Stimulated activated naive CD4-positive, alpha-beta T cell (primary cell): Measurements from ENCODE around the gene SLC12A8.

ENCODE experiments used
- DNase-seq, 6 experiments: peaks; one replicate each; lab custom pipeline; 2025; lab: John Stamatoyannopoulos, UW

SLC12A8 gene

GRCh38 chr3:125054062-125054448, 158.5 kb downstream of the SLC12A8 start:
- DNase-seq = no peak

- DNase-seq = peak in 1 of 6 experiments; percentile 11
Measured at GRCh38 chr3:125053304-125053699, 159.2 kb downstream of the SLC12A8 start.

GRCh38 chr3:125052624-125053303, 159.8 kb downstream of the SLC12A8 start:
- peak in 1 of 6 experiments; percentile 18 for DNase-seq

GRCh38 chr3:125051715-125052581, 160.6 kb downstream of the SLC12A8 start:
- peak; percentile 74 to 88 (median 76) for DNase-seq

- no peak for DNase-seq
Measured at GRCh38 chr3:125051205-125051604, 161.3 kb downstream of the SLC12A8 start.

- no peak for DNase-seq
Measured at GRCh38 chr3:125050488-125051090, 162.0 kb downstream of the SLC12A8 start.

- no peak for DNase-seq
Measured at GRCh38 chr3:125048282-125048681, 164.3 kb downstream of the SLC12A8 start.

GRCh38 chr3:125045965-125046364, 166.6 kb downstream of the SLC12A8 start:
- no peak for DNase-seq

- no peak for DNase-seq
Measured at GRCh38 chr3:125045194-125045593, 167.4 kb downstream of the SLC12A8 start.

- no peak for DNase-seq
Measured at GRCh38 chr3:125043599-125044151, 168.9 kb downstream of the SLC12A8 start.

GRCh38 chr3:125042725-125043406, 169.7 kb downstream of the SLC12A8 start:
- DNase-seq = no peak

- DNase-seq = no peak
Measured at GRCh38 chr3:125039131-125040100, 173.1 kb downstream of the SLC12A8 start.

- no peak for DNase-seq
Measured at GRCh38 chr3:125037498-125038150, 174.9 kb downstream of the SLC12A8 start.

- DNase-seq = no peak
Measured at GRCh38 chr3:125035217-125035616, 177.3 kb downstream of the SLC12A8 start.

- no peak for DNase-seq
Measured at GRCh38 chr3:125033616-125034015, 178.9 kb downstream of the SLC12A8 start.

GRCh38 chr3:125033135-125033534, 179.4 kb downstream of the SLC12A8 start:
- no peak for DNase-seq

- no peak for DNase-seq
Measured at GRCh38 chr3:125032683-125033082, 179.9 kb downstream of the SLC12A8 start.
